Measurements from ENCODE around the gene SLC15A4. TPM values are rescaled to one million over a fixed set of nuclear protein-coding genes. Genes with fewer than 3 reads are reported as not detected.

SLC15A4 gene
- total RNA-seq, 1 experiment from 2014 or later, result 21.6 TPM

DNA sequence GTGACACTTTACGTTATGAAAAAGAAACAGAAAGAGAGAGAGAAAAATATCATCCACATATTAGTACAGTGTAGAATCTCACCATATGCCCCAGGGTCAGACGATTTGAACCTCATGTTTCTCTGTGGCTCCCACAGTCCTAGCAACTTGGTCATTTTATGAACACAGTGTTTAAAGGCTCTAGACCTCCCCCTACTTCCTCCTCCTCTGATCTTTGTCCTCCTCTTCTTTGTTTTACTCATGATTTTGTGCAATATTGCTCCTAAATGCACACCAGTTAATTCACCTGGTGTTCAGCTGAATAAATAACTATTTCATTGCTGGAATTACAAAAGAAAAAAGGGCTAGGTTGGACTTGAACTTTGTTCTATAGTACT, 47.7 kb upstream of the SLC15A4 start:
- Histone ChIP-seq H2BK120ac (ENCODE audit: low read depth, low read length, poor library complexity, severe bottlenecking) (no peak overlapping the region), H3K9ac (ENCODE audit: extremely low read depth, insufficient read length, low read length) (no peak overlapping the region), H4K91ac (ENCODE audit: insufficient read length, low read depth, low read length) (no peak overlapping the region), H2AFZ (ENCODE audit: low read length) (no peak overlapping the region), H4K5ac (ENCODE audit: insufficient read length, low read depth, low read length) (no peak overlapping the region), H3K27me3 (ENCODE audit: insufficient read depth, low read length) (no peaks in the 10 kb centered on the region), H2BK20ac (ENCODE audit: low read depth, low read length, poor library complexity, severe bottlenecking) (no peak overlapping the region), H3K23ac (ENCODE audit: insufficient read length, low read depth, low read length) (no peak overlapping the region), H3K9me3 (ENCODE audit: control insufficient read depth, low read depth, low read length) (peaks cover 7% of the 10 kb centered on the region), H3K4ac (ENCODE audit: low read depth, low read length) (no peak overlapping the region), H2BK12ac (ENCODE audit: insufficient read length, low read depth, low read length) (no peak overlapping the region), H3K79me2 (ENCODE audit: insufficient read depth, low read length) (no peaks in the 10 kb centered on the region), H3K23me2 (ENCODE audit: insufficient read length, low read depth, low read length, poor library complexity, severe bottlenecking) (no peaks in the 10 kb centered on the region), H3K4me1 (ENCODE audit: insufficient read depth, low read length) (no peaks in the 10 kb centered on the region), H3T11ph (ENCODE audit: low read length) (no peak overlapping the region), H4K8ac (replicated peaks; ENCODE audit: insufficient read length, low read depth, low read length) (no peak overlapping the region), H2BK15ac (ENCODE audit: low read depth, low read length) (no peak overlapping the region), H3K18ac (ENCODE audit: insufficient read length, low read depth, low read length) (no peak overlapping the region), H2AK5ac (ENCODE audit: insufficient read length, low read length) (no peak overlapping the region), H2BK5ac (ENCODE audit: insufficient read length, low read length) (no peak overlapping the region), H3K27ac (ENCODE audit: insufficient read length, low read depth, low read length) (no peak overlapping the region), H3K14ac (ENCODE audit: insufficient read depth, low read length) (no peak overlapping the region), H3K4me2 (ENCODE audit: insufficient read depth, insufficient read length, low read length) (no peak overlapping the region), H3K56ac (ENCODE audit: insufficient read length, low read depth, low read length) (no peak overlapping the region), H4K20me1 (ENCODE audit: control insufficient read depth, insufficient read depth, insufficient read length) (no peaks in the 10 kb centered on the region), H3K79me1 (ENCODE audit: insufficient read depth, low read depth, low read length, poor library complexity, severe bottlenecking) (no peaks in the 10 kb centered on the region)
- no peak overlapping the region for H3K27ac Mint-ChIP-seq
- no peak overlapping the region for H3K4me3 Mint-ChIP-seq
- peaks cover 8 to 14% (median 11%) of the 10 kb centered on the region in 3 experiments for H3K36me3 Mint-ChIP-seq (ENCODE audit: insufficient read depth in 1 of 3, low read depth in 3 of 3)
- DNase-seq, result no peak
- no peaks in the 10 kb centered on the region for H3K4me1 Mint-ChIP-seq
- peaks cover 15 to 17% of the 10 kb centered on the region in 2 experiments for H3K9me3 Mint-ChIP-seq
- peaks cover 2% of the 10 kb centered on the region for H3K27me3 Mint-ChIP-seq (ENCODE audit: low read depth)
- TF ChIP-seq, protein P1, sequence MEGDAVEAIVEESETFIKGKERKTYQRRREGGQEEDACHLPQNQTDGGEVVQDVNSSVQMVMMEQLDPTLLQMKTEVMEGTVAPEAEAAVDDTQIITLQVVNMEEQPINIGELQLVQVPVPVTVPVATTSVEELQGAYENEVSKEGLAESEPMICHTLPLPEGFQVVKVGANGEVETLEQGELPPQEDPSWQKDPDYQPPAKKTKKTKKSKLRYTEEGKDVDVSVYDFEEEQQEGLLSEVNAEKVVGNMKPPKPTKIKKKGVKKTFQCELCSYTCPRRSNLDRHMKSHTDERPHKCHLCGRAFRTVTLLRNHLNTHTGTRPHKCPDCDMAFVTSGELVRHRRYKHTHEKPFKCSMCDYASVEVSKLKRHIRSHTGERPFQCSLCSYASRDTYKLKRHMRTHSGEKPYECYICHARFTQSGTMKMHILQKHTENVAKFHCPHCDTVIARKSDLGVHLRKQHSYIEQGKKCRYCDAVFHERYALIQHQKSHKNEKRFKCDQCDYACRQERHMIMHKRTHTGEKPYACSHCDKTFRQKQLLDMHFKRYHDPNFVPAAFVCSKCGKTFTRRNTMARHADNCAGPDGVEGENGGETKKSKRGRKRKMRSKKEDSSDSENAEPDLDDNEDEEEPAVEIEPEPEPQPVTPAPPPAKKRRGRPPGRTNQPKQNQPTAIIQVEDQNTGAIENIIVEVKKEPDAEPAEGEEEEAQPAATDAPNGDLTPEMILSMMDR (conservative IDR thresholded peaks at IDR 0.05), result no peak
- WGBS (ENCODE audit: extremely low coverage, insufficient read length, low lambda C conversion rate), result no CpG with 5 or more reads among the region's 2 CpGs
